ENCODE results near the gene WDR77. TPM values are rescaled to one million over a fixed set of nuclear protein-coding genes. Genes with fewer than 3 reads are reported as not detected.

The WDR77 gene
- total and polyA plus RNA-seq, 9 donors = 27.5 to 42.9 (median 37.0) TPM

DNA sequence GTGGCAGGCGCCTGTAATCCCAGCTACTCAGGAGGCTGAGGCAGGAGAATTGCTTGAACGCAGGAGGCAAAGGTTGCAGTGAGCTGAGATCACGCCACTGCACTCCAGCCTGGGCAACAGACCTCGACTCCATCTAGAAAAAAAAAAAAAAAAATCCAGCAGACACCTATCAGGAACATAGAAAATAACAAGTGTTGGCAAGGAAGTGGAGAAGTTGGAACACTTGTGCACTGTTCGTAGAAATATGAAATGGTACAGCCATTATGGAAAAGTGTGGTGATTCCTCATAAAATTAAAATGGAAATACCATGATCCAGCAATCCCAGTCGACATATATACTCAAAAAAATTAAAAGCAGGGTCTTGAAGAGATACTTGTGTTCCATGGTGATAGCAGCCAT is 12.7 kb upstream of the WDR77 start:
- Histone ChIP-seq H3K4me3 (ENCODE audit: low read length) (no peak overlapping the region), H3K9me3 (replicated peaks; ENCODE audit: control insufficient read depth, low read depth, low read length) (no peaks in the 10 kb centered on the region), H3K27ac (ENCODE audit: low read length) (no peak overlapping the region), H3K27me3 (ENCODE audit: control insufficient read depth, insufficient read depth, low read length) (no peaks in the 10 kb centered on the region), H3K4me1 (ENCODE audit: control insufficient read depth, insufficient read depth, low read length) (no peaks in the 10 kb centered on the region), H3K36me3 (ENCODE audit: control insufficient read depth, insufficient read depth, low read length) (peaks cover 28% of the 10 kb centered on the region)
- no peak for DNase-seq
- WGBS (ENCODE audit: insufficient coverage) = no CpG with 5 or more reads among the region's 6 CpGs

DNA sequence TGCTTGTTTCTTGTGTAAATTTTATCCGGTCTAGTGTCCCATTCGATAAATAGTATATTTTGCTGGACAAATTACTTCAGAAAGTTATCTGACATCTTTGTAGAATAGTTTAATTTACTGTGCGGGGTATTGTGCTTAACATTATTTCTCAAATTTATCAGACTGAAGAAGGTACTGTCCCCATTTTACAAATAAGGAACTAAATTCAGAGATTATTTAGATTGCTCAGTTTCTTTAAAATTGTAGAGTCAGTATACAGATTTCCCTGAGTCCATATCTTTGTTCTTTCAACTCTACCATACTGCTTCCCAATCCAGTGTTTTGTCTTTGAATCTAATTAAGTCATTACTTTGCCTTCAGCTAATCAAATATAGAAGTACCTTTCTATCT is 6.6 kb upstream of the WDR77 start:
- DNase-seq = no peak
- Histone ChIP-seq H3K27me3 (ENCODE audit: control insufficient read depth, insufficient read depth, low read length) (no peaks in the 10 kb centered on the region), H3K9me3 (replicated peaks; ENCODE audit: control insufficient read depth, low read depth, low read length) (no peaks in the 10 kb centered on the region), H3K36me3 (ENCODE audit: control insufficient read depth, insufficient read depth, low read length) (peaks cover 35% of the 10 kb centered on the region), H3K4me1 (ENCODE audit: control insufficient read depth, insufficient read depth, low read length) (peaks cover 2% of the 10 kb centered on the region), H3K27ac (ENCODE audit: low read length) (no peak overlapping the region), H3K4me3 (ENCODE audit: low read length) (no peak overlapping the region)
- WGBS (ENCODE audit: insufficient coverage) = no CpG with 5 or more reads among the region's 3 CpGs

- no CpG with 5 or more reads among the region's 5 CpGs for WGBS (ENCODE audit: insufficient coverage)
- DNase-seq = no peak
- H3K4me1 ChIP-seq (ENCODE audit: control insufficient read depth, insufficient read depth, low read length) = peaks cover 5% of the 10 kb centered on the region
- H3K27ac ChIP-seq (ENCODE audit: low read length) = no peak overlapping the region
- H3K4me3 ChIP-seq (ENCODE audit: low read length) = no peak overlapping the region
- peaks cover 35% of the 10 kb centered on the region for H3K36me3 ChIP-seq (ENCODE audit: control insufficient read depth, insufficient read depth, low read length)
- no peaks in the 10 kb centered on the region for H3K9me3 ChIP-seq (replicated peaks; ENCODE audit: control insufficient read depth, low read depth, low read length)
- no peaks in the 10 kb centered on the region for H3K27me3 ChIP-seq (ENCODE audit: control insufficient read depth, insufficient read depth, low read length)
Observed at GRCh38 chr1:111454859-111455641, 6.0 kb upstream of the WDR77 start.

- Histone ChIP-seq H3K9me3 (replicated peaks; ENCODE audit: control insufficient read depth, low read depth, low read length) (no peaks in the 10 kb centered on the region), H3K27ac (ENCODE audit: low read length) (no peak overlapping the region), H3K36me3 (ENCODE audit: control insufficient read depth, insufficient read depth, low read length) (peaks cover 28% of the 10 kb centered on the region), H3K27me3 (ENCODE audit: control insufficient read depth, insufficient read depth, low read length) (no peaks in the 10 kb centered on the region), H3K4me1 (ENCODE audit: control insufficient read depth, insufficient read depth, low read length) (peaks cover 5% of the 10 kb centered on the region), H3K4me3 (ENCODE audit: low read length) (no peak overlapping the region)
- no peak for DNase-seq
- no CpG with 5 or more reads among the region's 3 CpGs for WGBS (ENCODE audit: insufficient coverage)
Observed at GRCh38 chr1:111453706-111454105, 4.7 kb upstream of the WDR77 start.

- H3K27ac ChIP-seq (ENCODE audit: low read length) = no peak overlapping the region
- no peaks in the 10 kb centered on the region for H3K27me3 ChIP-seq (ENCODE audit: control insufficient read depth, insufficient read depth, low read length)
- H3K4me3 ChIP-seq (ENCODE audit: low read length) = no peak overlapping the region
- no peaks in the 10 kb centered on the region for H3K9me3 ChIP-seq (replicated peaks; ENCODE audit: control insufficient read depth, low read depth, low read length)
- no CpG with 5 or more reads among the region's 3 CpGs for WGBS (ENCODE audit: insufficient coverage)
- H3K4me1 ChIP-seq (ENCODE audit: control insufficient read depth, insufficient read depth, low read length) = peaks cover 8% of the 10 kb centered on the region
- H3K36me3 ChIP-seq (ENCODE audit: control insufficient read depth, insufficient read depth, low read length) = peaks cover 20% of the 10 kb centered on the region
- no peak for DNase-seq
Observed at GRCh38 chr1:111452581-111452980, 3.5 kb upstream of the WDR77 start.

DNA sequence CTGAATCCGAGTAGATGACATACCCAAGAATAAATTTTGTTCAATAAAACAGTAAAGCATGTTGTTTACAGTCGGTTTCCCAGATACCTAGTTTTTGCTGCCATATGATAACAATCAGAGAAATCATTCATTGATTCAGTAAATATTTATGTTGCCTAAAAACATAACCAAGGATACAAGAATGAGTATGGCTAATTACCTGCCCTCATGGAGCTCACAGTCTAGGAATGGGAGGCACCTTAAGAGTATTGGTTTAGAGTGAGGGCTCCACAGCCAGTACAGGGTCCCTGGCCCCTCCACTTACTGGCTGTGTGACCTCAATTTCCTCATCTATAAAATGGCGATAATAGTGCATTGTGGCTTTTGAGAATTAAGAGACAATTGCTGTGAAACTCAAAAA is 1.1 kb upstream of the WDR77 start:
- peak overlapping the region; percentile 94 for H3K4me3 ChIP-seq (ENCODE audit: low read length)
- H3K4me1 ChIP-seq (ENCODE audit: control insufficient read depth, insufficient read depth, low read length) = peaks cover 10% of the 10 kb centered on the region
- no peaks in the 10 kb centered on the region for H3K27me3 ChIP-seq (ENCODE audit: control insufficient read depth, insufficient read depth, low read length)
- no peaks in the 10 kb centered on the region for H3K9me3 ChIP-seq (replicated peaks; ENCODE audit: control insufficient read depth, low read depth, low read length)
- peaks cover 29% of the 10 kb centered on the region for H3K36me3 ChIP-seq (ENCODE audit: control insufficient read depth, insufficient read depth, low read length)
- no peak for DNase-seq
- WGBS (ENCODE audit: insufficient coverage) = no CpG with 5 or more reads among the region's 3 CpGs
- H3K27ac ChIP-seq (ENCODE audit: low read length) = no peak overlapping the region

DNA sequence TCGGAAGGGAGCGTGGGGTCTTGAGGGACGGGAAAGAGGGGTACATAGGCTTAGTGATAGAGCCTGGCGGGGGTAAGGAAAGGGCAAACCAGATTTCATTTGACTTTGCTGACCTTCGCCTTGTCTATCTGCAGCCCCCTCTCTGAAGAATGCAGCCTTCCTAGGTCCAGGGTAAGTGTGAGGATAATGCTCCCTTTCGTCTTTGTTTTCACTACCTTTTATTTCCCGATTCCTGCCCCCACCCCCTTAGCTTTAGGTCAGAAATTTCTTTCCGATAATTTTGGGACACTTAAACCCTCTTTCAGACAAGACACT is 604 bp upstream of the WDR77 start:
- peaks cover 10% of the 10 kb centered on the region for H3K4me1 ChIP-seq (ENCODE audit: control insufficient read depth, insufficient read depth, low read length)
- H3K27me3 ChIP-seq (ENCODE audit: control insufficient read depth, insufficient read depth, low read length) = no peaks in the 10 kb centered on the region
- H3K9me3 ChIP-seq (replicated peaks; ENCODE audit: control insufficient read depth, low read depth, low read length) = no peaks in the 10 kb centered on the region
- 0% methylated on average over 3 of the region's 8 CpGs for WGBS (ENCODE audit: insufficient coverage)
- DNase-seq = no peak
- peaks cover 31% of the 10 kb centered on the region for H3K36me3 ChIP-seq (ENCODE audit: control insufficient read depth, insufficient read depth, low read length)
- peak overlapping the region; percentile 94 for H3K4me3 ChIP-seq (ENCODE audit: low read length)
- H3K27ac ChIP-seq (ENCODE audit: low read length) = peak overlapping the region; percentile 92

GRCh38 chr1:111448482-111448917 is 556 bp downstream of the WDR77 start:
- H3K36me3 ChIP-seq (ENCODE audit: control insufficient read depth, insufficient read depth, low read length) = peaks cover 35% of the 10 kb centered on the region
- no peaks in the 10 kb centered on the region for H3K9me3 ChIP-seq (replicated peaks; ENCODE audit: control insufficient read depth, low read depth, low read length)
- peak overlapping the region; percentile 94 for H3K4me3 ChIP-seq (ENCODE audit: low read length)
- H3K27ac ChIP-seq (ENCODE audit: low read length) = peak overlapping the region; percentile 25
- H3K27me3 ChIP-seq (ENCODE audit: control insufficient read depth, insufficient read depth, low read length) = no peaks in the 10 kb centered on the region
- 0% methylated on average over 19 of the region's 25 CpGs for WGBS (ENCODE audit: insufficient coverage)
- H3K4me1 ChIP-seq (ENCODE audit: control insufficient read depth, insufficient read depth, low read length) = peaks cover 10% of the 10 kb centered on the region
- no peak for DNase-seq

GRCh38 chr1:111446967-111447892 is 1.8 kb downstream of the WDR77 start:
- Histone ChIP-seq H3K36me3 (ENCODE audit: control insufficient read depth, insufficient read depth, low read length) (peaks cover 47% of the 10 kb centered on the region), H3K4me1 (ENCODE audit: control insufficient read depth, insufficient read depth, low read length) (peaks cover 10% of the 10 kb centered on the region), H3K4me3 (ENCODE audit: low read length) (no peak overlapping the region), H3K9me3 (replicated peaks; ENCODE audit: control insufficient read depth, low read depth, low read length) (no peaks in the 10 kb centered on the region), H3K27ac (ENCODE audit: low read length) (no peak overlapping the region), H3K27me3 (ENCODE audit: control insufficient read depth, insufficient read depth, low read length) (no peaks in the 10 kb centered on the region)
- WGBS (ENCODE audit: insufficient coverage) = 81% methylated on average over 3 of the region's 4 CpGs
- peak; percentile 21 for DNase-seq

DNA sequence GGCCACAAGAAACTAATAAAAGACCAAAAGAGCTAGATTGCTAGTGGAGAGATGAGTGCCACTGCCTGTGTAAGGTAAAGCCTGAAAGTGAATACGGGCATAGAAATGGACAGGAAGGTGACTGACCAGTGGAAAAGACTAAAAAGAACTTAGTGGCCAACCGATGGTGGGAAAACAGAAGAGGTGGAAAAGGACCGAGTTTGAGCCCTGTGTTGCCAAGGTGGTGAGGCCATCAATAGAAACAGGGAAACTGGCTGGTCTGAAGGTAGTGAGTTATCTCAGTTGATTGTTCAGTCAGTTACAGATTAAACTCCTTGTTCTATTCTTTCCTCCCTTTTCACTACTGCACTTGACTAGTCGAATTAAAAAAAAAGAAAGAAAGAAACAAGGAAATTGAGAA is 2.5 kb downstream of the WDR77 start:
- DNase-seq = no peak
- Histone ChIP-seq H3K27ac (ENCODE audit: low read length) (no peak overlapping the region), H3K9me3 (replicated peaks; ENCODE audit: control insufficient read depth, low read depth, low read length) (no peaks in the 10 kb centered on the region), H3K4me3 (ENCODE audit: low read length) (no peak overlapping the region), H3K4me1 (ENCODE audit: control insufficient read depth, insufficient read depth, low read length) (peaks cover 10% of the 10 kb centered on the region), H3K36me3 (ENCODE audit: control insufficient read depth, insufficient read depth, low read length) (peaks cover 54% of the 10 kb centered on the region), H3K27me3 (ENCODE audit: control insufficient read depth, insufficient read depth, low read length) (no peaks in the 10 kb centered on the region)
- 89% methylated on average over 2 of the region's 4 CpGs for WGBS (ENCODE audit: insufficient coverage)
